Measurements from ENCODE around the gene PLA2G4D.

GRCh38 chr15:42056934-42057798 is 37.2 kb downstream of the PLA2G4D start:
- TF ChIP-seq, protein P1, sequence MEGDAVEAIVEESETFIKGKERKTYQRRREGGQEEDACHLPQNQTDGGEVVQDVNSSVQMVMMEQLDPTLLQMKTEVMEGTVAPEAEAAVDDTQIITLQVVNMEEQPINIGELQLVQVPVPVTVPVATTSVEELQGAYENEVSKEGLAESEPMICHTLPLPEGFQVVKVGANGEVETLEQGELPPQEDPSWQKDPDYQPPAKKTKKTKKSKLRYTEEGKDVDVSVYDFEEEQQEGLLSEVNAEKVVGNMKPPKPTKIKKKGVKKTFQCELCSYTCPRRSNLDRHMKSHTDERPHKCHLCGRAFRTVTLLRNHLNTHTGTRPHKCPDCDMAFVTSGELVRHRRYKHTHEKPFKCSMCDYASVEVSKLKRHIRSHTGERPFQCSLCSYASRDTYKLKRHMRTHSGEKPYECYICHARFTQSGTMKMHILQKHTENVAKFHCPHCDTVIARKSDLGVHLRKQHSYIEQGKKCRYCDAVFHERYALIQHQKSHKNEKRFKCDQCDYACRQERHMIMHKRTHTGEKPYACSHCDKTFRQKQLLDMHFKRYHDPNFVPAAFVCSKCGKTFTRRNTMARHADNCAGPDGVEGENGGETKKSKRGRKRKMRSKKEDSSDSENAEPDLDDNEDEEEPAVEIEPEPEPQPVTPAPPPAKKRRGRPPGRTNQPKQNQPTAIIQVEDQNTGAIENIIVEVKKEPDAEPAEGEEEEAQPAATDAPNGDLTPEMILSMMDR (IDR thresholded peaks at IDR 0.05), result peak in 2 of 3 experiments; percentile 26 to 32
- TF ChIP-seq POLR2AphosphoS5 (IDR thresholded peaks at IDR 0.05; ENCODE audit: insufficient read depth in 1 of 2, low read depth in 1 of 2), result peak; percentile 54 to 73
- peak in 1 of 2 donors; percentile 20 for TF ChIP-seq POLR2A (IDR thresholded peaks at IDR 0.05)
